ENCODE data around the gene TTLL5. TPM values are rescaled to one million over a fixed set of nuclear protein-coding genes. Genes with fewer than 3 reads are reported as not detected.

TTLL5 gene
- total RNA-seq, 1 donor from 2014 or later: 15.1 TPM

GRCh38 chr14:75982266-75983018 is 321.4 kb downstream of the TTLL5 start:
- intact Hi-C loops (cut with DNase I): loop anchor here (5.0 kb wide), 1 partner anchor 75 kb away; no protein-coding TSS in a partner anchor

DNA sequence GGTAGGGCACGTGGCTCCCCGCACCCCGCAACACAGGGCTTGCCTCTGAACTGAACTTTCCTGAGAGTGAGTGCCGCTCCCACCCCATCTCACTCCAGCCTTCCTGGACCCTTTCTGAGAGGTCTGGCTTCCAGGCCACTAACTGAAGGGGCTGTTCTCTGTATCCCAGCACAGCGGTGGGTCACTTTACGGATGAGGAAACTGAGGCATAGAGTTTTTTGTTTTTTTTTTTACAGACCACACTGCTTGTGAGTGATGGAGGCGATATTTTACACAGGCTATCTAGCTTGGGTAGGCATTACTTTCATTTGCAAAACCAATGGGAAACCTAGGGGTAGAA is 321.9 kb downstream of the TTLL5 start:
- no peak for ATAC-seq (ENCODE audit: poor library complexity)
- no peak for DNase-seq
- intact Hi-C loops (cut with DNase I): loop anchor here (5.0 kb wide), 1 partner anchor 76 kb away; no protein-coding TSS in a partner anchor

More at GRCh38 chr14:75982266-75983018, 321.4 kb downstream of the TTLL5 start:
- peak; percentile 81 for ATAC-seq (ENCODE audit: poor library complexity)
- DNase-seq: peak; percentile 90

DNA sequence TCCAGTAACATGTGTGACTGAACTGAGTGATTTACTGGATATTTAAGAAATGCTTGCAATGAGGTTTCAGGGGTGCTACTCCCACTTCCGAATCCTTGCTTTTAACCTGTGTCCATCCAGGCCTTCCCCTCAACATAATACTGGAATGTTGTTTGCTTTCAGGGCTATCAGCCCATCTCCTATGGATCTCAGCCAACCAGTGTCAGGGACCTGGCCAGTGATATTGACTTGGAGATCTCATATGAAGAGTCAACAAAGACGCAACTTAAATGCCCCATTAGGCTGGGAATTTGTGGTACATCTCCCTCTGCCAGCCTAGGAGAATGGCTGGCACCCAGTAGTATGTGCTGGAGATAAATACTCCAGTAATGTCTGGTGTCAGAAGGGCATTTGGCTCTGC is 323.6 kb downstream of the TTLL5 start:
- ATAC-seq (ENCODE audit: poor library complexity) (no peak), DNase-seq (no peak)
- intact Hi-C loops (cut with DNase I): loop anchor here (2.0 to 5.0 kb wide), 2 partner anchors 77 to 276 kb away; no protein-coding TSS in a partner anchor

DNA sequence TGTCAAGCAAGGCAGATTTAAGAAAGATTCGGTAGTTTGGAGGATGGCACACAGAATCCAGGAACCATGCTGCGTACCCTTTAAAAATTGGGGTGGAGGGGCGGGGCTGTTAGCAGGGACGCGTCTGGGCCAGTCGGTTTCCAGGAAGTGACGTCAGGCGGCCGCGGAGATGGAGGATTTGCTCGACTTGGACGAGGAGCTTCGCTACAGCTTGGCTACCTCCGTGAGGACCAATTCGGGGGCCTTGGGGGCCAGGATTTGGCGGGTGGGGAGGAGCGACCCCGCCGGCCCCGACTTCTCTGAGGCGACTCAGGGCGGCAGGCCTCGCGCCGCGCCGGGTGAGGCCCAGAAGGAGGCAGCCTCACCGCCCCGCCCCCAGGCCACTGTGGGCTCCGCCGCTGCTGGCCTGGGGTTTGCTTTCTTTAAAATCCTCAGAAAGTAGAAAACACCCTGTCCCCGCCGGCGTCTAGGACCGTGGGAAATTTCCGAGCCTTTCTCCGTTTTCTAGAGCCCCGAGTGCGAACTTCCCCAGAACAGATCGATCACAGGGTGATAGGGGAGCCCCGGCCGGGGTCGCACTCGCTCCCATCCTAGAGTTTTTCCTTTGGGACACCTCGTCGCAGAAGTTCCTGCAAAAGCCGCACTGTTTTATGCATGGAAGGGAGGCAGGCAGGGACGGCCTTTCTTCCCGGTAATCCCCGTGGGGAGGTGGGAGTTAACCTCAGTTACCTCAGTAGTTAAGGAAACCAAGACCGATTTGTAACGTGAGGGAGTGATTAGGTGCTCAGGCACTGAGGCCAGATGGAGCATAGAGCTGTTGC is 324.8 kb downstream of the TTLL5 start, which contains the start of gene IFT43:
Gene IFT43, plus strand, starts transcription at position 146 of the 821 bp plus-strand sequence. Its CDS starts 24 bp downstream, at position 170.
- peak; percentile 67 for ATAC-seq (ENCODE audit: poor library complexity)
- intact Hi-C loops (cut with DNase I): loop anchor here (2.0 kb wide), 1 partner anchor 277 kb away; no protein-coding TSS in a partner anchor

GRCh38 chr14:75986439-75986765 is 325.4 kb downstream of the TTLL5 start:
- intact Hi-C loops (cut with DNase I): no loop called here
- ATAC-seq (ENCODE audit: poor library complexity) (no peak), DNase-seq (no peak)

More for the DNA sequence above, 324.8 kb downstream of the TTLL5 start, which contains the start of gene IFT43:
- peak; percentile 97 for DNase-seq

GRCh38 chr14:75987201-75987970 is 326.3 kb downstream of the TTLL5 start:
- intact Hi-C loops (cut with DNase I): no loop called here
- ATAC-seq (ENCODE audit: poor library complexity) (no peak), DNase-seq (no peak)

DNA sequence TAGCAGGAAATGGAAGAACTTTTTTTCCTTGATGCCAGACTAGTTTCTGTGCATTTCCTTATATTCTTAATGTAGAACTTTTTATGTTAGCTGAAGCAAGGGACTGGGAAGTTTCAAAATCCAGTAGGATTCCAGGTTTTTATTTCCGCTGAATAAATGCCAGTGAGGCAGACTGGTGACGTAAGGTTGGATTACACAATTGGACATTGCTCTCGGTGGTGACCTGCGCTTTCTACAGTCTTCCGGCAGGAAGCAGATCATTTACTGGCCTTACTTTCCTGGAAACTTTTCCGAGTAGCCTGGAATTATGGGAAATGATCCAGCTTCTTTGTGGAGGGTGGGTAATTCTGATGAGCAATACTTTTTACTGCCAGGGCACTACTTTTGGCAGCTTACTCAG is 328.1 kb downstream of the TTLL5 start:
- ATAC-seq (ENCODE audit: poor library complexity): no peak
- DNase-seq: no peak
- intact Hi-C loops (cut with DNase I): no loop called here

DNA sequence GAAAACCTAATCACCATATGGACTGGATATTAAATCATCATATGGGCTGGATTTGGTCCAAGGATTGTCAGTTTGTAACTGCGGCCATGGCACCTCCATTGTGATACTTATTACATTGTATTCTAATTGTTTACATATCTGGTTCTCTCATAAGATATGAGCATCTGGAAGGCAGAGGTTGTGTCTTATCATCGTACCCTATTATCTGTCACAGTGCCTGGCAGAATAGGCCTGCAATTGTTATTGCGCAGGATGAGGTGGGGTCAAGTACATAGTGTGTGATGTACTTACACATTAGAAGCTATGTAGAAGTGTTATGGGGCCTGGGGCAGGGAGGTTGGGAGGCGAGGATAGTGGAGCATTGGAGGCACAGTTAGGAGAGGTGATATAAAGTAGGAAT is 329.3 kb downstream of the TTLL5 start:
- intact Hi-C loops (cut with DNase I): no loop called here
- no peak for ATAC-seq (ENCODE audit: poor library complexity)
- DNase-seq: no peak

GRCh38 chr14:75991753-75992152 is 330.7 kb downstream of the TTLL5 start:
- ATAC-seq (ENCODE audit: poor library complexity): no peak
- DNase-seq: no peak
- intact Hi-C loops (cut with DNase I): no loop called here

- no peak for DNase-seq
- intact Hi-C loops (cut with DNase I): no loop called here
- ATAC-seq (ENCODE audit: poor library complexity): no peak
These were observed 332.6 kb downstream of the TTLL5 start for GRCh38 chr14:75993567-75994041.

DNA sequence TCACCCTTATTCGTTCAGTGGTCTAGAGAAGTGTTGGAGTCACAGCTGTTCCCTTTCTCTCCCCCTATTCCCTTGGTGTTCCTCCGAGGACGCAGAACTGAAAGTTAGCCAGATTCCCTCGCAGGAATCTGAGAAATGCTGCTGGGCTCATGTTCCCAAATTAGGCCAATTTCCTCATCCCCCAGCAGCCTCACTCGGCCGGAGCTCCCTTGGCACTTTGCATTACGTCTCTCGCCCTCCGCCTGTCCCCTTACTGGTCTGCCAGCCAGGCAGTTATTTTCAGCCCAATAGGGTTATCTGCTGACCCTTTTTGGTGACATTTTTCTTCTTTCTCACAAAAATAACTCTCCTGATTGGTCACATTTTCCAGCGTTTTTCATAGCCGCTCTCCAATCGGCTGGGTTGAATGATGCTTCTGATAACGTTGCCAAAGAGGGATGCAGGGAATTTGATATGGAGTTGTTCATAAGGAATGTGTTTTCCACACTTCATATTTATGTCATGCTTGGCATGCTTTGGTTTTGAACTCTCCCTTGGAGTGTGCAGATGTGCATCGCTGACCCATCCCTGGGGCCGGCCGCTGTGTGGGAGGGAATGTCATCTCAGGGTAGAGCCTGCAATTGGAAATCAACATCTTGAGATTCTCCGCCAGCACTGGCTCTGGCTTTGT is 334.5 kb downstream of the TTLL5 start:
- DNase-seq (peak; percentile 76), ATAC-seq (ENCODE audit: poor library complexity) (peak; percentile 88)
- intact Hi-C loops (cut with DNase I): no loop called here

DNA sequence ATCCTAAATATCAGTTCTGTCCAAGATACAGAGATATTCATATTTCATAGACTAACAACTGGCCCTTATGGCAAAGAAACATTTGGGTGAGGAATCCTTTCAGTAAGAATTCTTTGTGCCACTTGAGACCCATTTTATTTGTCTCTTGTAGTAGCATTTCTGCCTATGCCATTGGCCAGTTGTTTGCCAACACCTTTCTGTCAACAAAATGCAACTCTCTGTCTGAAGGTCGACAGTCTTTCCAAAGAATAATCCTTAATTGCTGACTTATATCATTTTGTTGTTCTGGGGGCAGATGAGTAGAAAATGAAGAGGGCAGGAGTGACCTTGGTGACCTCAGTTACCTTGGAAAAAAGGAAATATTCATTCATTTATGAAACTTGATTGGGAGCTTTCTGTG is 335.4 kb downstream of the TTLL5 start:
- ATAC-seq (ENCODE audit: poor library complexity) (no peak), DNase-seq (no peak)
- intact Hi-C loops (cut with DNase I): no loop called here

DNA sequence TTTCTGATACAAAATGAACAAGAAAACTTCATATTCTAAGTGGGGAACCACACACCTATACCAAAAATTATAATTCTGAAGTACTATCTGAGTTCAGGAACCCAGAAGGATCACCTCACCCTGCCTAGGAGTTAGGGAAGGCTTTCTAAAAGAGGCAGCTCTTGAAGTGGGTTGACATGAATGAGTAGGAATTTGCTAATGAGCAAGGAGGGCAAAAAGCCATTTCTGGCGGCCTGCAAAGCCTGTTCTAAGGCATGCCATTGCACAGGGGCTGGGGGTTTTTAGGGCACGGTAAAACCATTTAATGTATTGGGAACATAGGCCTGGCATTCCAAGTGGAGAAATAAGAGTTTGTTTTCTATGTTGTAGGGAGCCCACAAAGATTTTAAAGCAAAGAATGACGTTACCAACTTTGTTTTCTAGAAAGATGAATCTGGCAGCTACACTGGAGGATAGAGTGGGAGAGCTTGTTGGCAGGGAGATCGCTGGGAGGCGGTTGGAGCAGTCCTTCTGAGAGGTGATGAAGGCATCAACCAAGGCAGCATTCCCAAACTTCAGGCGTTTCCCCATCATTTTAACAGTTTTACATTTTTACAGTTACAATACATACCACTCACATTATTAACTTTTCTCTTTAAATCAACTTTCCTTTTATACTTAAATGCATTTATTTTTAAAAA is 338.6 kb downstream of the TTLL5 start:
- DNase-seq (no peak), ATAC-seq (ENCODE audit: poor library complexity) (no peak)
- intact Hi-C loops (cut with DNase I): no loop called here

DNA sequence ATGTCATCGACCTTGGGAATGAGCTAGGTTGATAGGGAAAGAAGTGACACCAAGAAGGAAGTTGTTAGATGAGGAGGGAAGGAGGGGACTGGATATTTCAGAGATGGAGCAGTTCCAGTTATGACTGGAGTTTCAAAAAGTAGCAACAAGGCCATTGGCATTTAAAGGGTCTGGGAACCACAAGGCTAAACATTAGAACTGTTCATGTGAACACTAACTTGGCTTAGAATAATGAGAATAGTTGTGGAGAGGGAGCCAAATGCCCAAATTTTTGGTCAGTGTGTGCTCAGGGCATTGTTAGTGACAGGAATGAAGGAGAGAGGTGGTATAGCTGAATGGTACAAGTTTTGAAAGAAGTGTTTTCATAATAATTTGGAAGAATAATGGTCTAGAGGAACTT is 341.3 kb downstream of the TTLL5 start:
- DNase-seq (no peak), ATAC-seq (ENCODE audit: poor library complexity) (no peak)
- intact Hi-C loops (cut with DNase I): no loop called here
